Measurements from ENCODE around the gene STK35.

STK35 gene

DNA sequence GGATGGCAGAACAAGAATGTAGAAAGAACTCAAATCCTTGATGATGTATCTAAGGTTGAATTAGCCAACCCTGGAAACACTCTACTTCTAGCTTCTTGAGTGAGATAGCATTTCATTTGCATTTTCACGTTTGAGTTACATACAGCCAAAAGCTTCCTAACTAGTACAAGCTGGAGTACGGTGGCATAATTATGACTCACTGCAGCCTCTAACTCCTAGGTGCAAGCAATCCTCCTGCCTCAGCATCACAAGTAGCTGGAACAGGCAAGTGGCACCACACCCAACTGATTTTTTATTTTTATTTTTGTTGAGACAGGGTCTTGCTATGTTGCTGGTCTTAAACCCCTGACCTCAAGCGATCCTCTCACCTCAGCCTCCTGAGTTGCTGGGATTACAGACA lies 36.5 kb upstream of the STK35 start:
- H3K9me2 ChIP-seq (ENCODE audit: low read depth, low read length): no peaks in the 10 kb centered on the region
- no peak for TF ChIP-seq EZH2 (IDR thresholded peaks at IDR 0.05; ENCODE audit: borderline replicate concordance, low read length)
- TF ChIP-seq, protein P1, sequence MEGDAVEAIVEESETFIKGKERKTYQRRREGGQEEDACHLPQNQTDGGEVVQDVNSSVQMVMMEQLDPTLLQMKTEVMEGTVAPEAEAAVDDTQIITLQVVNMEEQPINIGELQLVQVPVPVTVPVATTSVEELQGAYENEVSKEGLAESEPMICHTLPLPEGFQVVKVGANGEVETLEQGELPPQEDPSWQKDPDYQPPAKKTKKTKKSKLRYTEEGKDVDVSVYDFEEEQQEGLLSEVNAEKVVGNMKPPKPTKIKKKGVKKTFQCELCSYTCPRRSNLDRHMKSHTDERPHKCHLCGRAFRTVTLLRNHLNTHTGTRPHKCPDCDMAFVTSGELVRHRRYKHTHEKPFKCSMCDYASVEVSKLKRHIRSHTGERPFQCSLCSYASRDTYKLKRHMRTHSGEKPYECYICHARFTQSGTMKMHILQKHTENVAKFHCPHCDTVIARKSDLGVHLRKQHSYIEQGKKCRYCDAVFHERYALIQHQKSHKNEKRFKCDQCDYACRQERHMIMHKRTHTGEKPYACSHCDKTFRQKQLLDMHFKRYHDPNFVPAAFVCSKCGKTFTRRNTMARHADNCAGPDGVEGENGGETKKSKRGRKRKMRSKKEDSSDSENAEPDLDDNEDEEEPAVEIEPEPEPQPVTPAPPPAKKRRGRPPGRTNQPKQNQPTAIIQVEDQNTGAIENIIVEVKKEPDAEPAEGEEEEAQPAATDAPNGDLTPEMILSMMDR (IDR thresholded peaks at IDR 0.05; ENCODE audit: low read length): no peak
- no peaks in the 10 kb centered on the region for H3K9me3 ChIP-seq (ENCODE audit: low read length)
- no peak overlapping the region for H3K27ac ChIP-seq (ENCODE audit: low read depth, low read length, poor library complexity, severe bottlenecking)
- no peak overlapping the region for H3K4me3 ChIP-seq (ENCODE audit: low read depth, low read length, poor library complexity, severe bottlenecking)
- H4K20me1 ChIP-seq (ENCODE audit: insufficient read depth, low read length): no peaks in the 10 kb centered on the region
- H3F3A ChIP-seq (ENCODE audit: insufficient read depth, low read length): no peaks in the 10 kb centered on the region
- no peaks in the 10 kb centered on the region for H3K27me3 ChIP-seq (ENCODE audit: insufficient read depth, low read length)
- no peak overlapping the region for H3K9ac ChIP-seq (ENCODE audit: low read length)
- no peaks in the 10 kb centered on the region for H3K4me1 ChIP-seq (ENCODE audit: insufficient read depth, low read length, severe bottlenecking)
- H3K79me2 ChIP-seq (ENCODE audit: insufficient read depth, low read length): no peaks in the 10 kb centered on the region
- no peaks in the 10 kb centered on the region for H3K36me3 ChIP-seq (ENCODE audit: insufficient read depth, low read length)
- no peak overlapping the region for H3K4me2 ChIP-seq (ENCODE audit: low read length)
- H2AFZ ChIP-seq (ENCODE audit: low read length): no peak overlapping the region

DNA sequence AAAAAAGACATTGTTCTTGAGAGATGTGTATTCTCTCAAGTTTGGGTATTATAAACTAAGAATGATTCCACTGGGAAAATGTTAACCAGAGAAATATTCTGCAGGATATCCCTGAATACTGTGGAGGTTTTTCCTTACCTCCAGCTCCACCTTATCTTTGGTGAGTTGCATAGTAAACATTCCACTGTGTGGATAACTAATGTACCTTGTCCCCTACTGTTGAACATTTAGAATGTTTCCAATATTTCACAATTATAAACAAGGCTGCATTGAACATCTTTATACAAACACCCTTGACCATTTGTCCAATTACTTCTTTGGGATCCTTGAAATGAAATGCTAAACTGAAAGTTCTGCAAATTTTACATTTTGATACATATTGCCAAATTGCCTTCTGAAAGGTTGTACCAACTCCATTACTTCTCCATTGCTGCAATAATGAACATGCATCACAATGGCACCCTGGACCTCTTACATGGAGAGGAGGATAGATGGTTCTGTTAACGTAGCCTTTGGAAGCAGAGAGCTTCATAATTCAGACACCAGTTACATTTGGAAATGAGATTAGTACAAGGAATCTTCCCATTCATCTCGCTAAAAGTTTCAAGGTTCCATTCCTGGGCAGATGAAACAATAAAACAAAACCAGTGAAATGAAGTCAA lies 35.0 kb upstream of the STK35 start:
- Histone ChIP-seq H3K79me2 (ENCODE audit: insufficient read depth, low read length) (no peaks in the 10 kb centered on the region), H3K9me2 (ENCODE audit: low read depth, low read length) (no peaks in the 10 kb centered on the region), H3K27me3 (ENCODE audit: insufficient read depth, low read length) (no peaks in the 10 kb centered on the region), H3K9me3 (ENCODE audit: low read length) (no peaks in the 10 kb centered on the region), H3K27ac (ENCODE audit: low read depth, low read length, poor library complexity, severe bottlenecking) (no peak overlapping the region), H3K36me3 (ENCODE audit: insufficient read depth, low read length) (no peaks in the 10 kb centered on the region), H4K20me1 (ENCODE audit: insufficient read depth, low read length) (no peaks in the 10 kb centered on the region), H2AFZ (ENCODE audit: low read length) (no peak overlapping the region), H3K4me2 (ENCODE audit: low read length) (no peak overlapping the region), H3K9ac (ENCODE audit: low read length) (no peak overlapping the region), H3F3A (ENCODE audit: insufficient read depth, low read length) (no peaks in the 10 kb centered on the region), H3K4me1 (ENCODE audit: insufficient read depth, low read length, severe bottlenecking) (no peaks in the 10 kb centered on the region), H3K4me3 (ENCODE audit: low read depth, low read length, poor library complexity, severe bottlenecking) (no peak overlapping the region)
- TF ChIP-seq EZH2 (IDR thresholded peaks at IDR 0.05; ENCODE audit: borderline replicate concordance, low read length): no peak
- TF ChIP-seq, protein P1 (IDR thresholded peaks at IDR 0.05; ENCODE audit: low read length): no peak

DNA sequence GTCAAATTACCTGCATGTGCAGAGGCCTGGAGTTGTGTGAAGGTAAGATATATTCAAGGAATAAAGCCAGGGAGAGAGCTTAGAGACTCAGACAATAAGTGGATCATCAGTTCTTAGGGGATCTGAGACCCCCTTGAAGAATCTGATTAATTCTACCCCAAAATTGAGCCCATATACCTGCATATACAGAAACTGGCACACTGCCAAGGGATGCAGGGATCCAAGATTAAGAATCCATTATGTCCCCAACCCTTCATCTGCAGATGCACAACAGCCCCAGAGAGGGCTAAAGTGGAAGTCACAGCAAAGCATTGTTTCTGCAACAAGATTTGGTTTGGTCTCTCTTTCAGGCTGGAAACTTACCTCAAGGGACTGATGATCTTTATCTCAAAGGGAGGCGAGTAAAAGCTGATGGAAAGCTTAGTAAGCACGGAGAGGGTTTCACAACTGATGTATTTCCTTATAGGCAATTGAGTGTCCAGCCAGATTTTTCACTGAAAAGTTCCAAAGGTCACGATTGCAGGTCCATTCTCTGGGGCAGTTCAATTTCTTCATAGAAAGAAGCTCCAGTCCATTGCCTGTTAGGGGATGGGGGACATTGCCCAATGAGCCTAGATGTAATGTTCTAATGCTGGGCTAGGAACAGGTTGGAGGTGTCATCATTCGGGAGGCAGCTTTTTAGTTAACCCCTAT lies 20.9 kb upstream of the STK35 start:
- H3K27me3 ChIP-seq (ENCODE audit: insufficient read depth, low read length): peaks cover 4% of the 10 kb centered on the region; the same call in 1 of the 2 replicates
- no peaks in the 10 kb centered on the region for H3K79me2 ChIP-seq (ENCODE audit: insufficient read depth, low read length)
- H3K9me3 ChIP-seq (ENCODE audit: low read length): no peaks in the 10 kb centered on the region
- H2AFZ ChIP-seq (ENCODE audit: low read length): no peak overlapping the region
- TF ChIP-seq, protein P1 (IDR thresholded peaks at IDR 0.05; ENCODE audit: low read length): no peak
- H3K27ac ChIP-seq (ENCODE audit: low read depth, low read length, poor library complexity, severe bottlenecking): no peak overlapping the region
- no peak overlapping the region for H3K4me2 ChIP-seq (ENCODE audit: low read length)
- H3F3A ChIP-seq (ENCODE audit: insufficient read depth, low read length): no peaks in the 10 kb centered on the region
- H3K9ac ChIP-seq (ENCODE audit: low read length): no peak overlapping the region
- no peaks in the 10 kb centered on the region for H3K36me3 ChIP-seq (ENCODE audit: insufficient read depth, low read length)
- no peaks in the 10 kb centered on the region for H3K4me1 ChIP-seq (ENCODE audit: insufficient read depth, low read length, severe bottlenecking)
- no peaks in the 10 kb centered on the region for H4K20me1 ChIP-seq (ENCODE audit: insufficient read depth, low read length)
- no peaks in the 10 kb centered on the region for H3K9me2 ChIP-seq (ENCODE audit: low read depth, low read length)
- no peak overlapping the region for H3K4me3 ChIP-seq (ENCODE audit: low read depth, low read length, poor library complexity, severe bottlenecking)

Data from OCI-LY1 (cell line).